ENCODE data around the gene CWC22. TPM values are rescaled to one million over a fixed set of nuclear protein-coding genes. Genes with fewer than 3 reads are reported as not detected.
"Not testable (repeated sequence)": the region's sequence is repeated elsewhere in the genome, so short reads cannot be mapped to it uniquely, and the experiment has no call there.

Gene CWC22
- total and polyA plus RNA-seq, 2 of the 8 experiments (the other 6 are each of a cell fraction or from before 2014, with no cell fraction given): 3.7 to 34.0 TPM

GRCh38 chr2:180054576-180054975 is 47.5 kb upstream of the CWC22 start:
- CTCF ChIA-PET (ENCODE audit: partially characterized antibody); H2BK5ac ChIP-seq (ENCODE audit: low read depth, low read length); H4K20me1 ChIP-seq (replicated peaks in 1 of 2; ENCODE audit: control insufficient read depth in 1 of 2, insufficient read depth in 2 of 2, low read length in 2 of 2); H3K4ac ChIP-seq (replicated peaks; ENCODE audit: insufficient read length, low read depth, low read length); H3K4me2 ChIP-seq (ENCODE audit: insufficient read depth in 1 of 2, low read depth in 2 of 2, low read length in 2 of 2); H2BK120ac ChIP-seq (replicated peaks; ENCODE audit: low read depth, low read length); H3K27me3 ChIP-seq (replicated peaks in 1 of 4; ENCODE audit: control insufficient read depth in 3 of 4, extremely low read depth in 1 of 4, insufficient read depth in 3 of 4, low read length in 3 of 4); H3K79me2 ChIP-seq (ENCODE audit: control insufficient read depth in 1 of 2, insufficient read depth in 2 of 2, low read length in 2 of 2); H3K23ac ChIP-seq (ENCODE audit: insufficient read length); H2AK5ac ChIP-seq (ENCODE audit: low read depth, low read length); H3K56ac ChIP-seq (replicated peaks; ENCODE audit: insufficient read length, low read depth, low read length); FAIRE-seq; H3K18ac ChIP-seq (ENCODE audit: extremely low read depth, low read length); H2AFZ ChIP-seq (ENCODE audit: low read length); H3K9me3 ChIP-seq (ENCODE audit: insufficient read depth in 2 of 2, low read depth in 1 of 2, low read length in 1 of 2); H2BK12ac ChIP-seq (ENCODE audit: low read depth, low read length); POLR2A ChIA-PET (ENCODE audit: partially characterized antibody); H3K27ac ChIP-seq (ENCODE audit: low read depth, low read length); H3K36me3 ChIP-seq (ENCODE audit: control insufficient read depth in 2 of 4, insufficient read depth in 4 of 4, low read length in 3 of 4); H4K8ac ChIP-seq (ENCODE audit: extremely low read depth, insufficient read depth, low read length); H3K14ac ChIP-seq (ENCODE audit: insufficient read length); H4K5ac ChIP-seq (ENCODE audit: insufficient read length, low read depth, low read length); H4K91ac ChIP-seq (replicated peaks; ENCODE audit: insufficient read length, low read length); H2BK15ac ChIP-seq (ENCODE audit: low read length); H3K79me1 ChIP-seq (ENCODE audit: low read depth, low read length); H3K23me2 ChIP-seq (ENCODE audit: low read depth, low read length); H3K4me3 ChIP-seq (ENCODE audit: extremely low read depth in 1 of 4, insufficient read depth in 2 of 4, low read depth in 3 of 4, low read length in 4 of 4); H2BK20ac ChIP-seq (ENCODE audit: low read length); H3K9ac ChIP-seq (replicated peaks in 1 of 4; ENCODE audit: extremely low read depth in 1 of 4, low read depth in 3 of 4, low read length in 3 of 4); DNase-seq (ENCODE audit: low read depth in 1 of 2, low spot score in 2 of 2): not testable (repeated sequence)
- peaks cover 5 to 23% (median 18%) of the 10 kb centered on the region in 4 experiments; a peak in 6 of 7 replicates for H3K4me1 ChIP-seq (replicated peaks in 1 of 4; ENCODE audit: control insufficient read depth in 3 of 4, insufficient read depth in 4 of 4, low read length in 3 of 4)
- WGBS, 2 experiments (ENCODE audit: extremely low coverage in 1 of 2, insufficient coverage in 1 of 2, insufficient read length in 1 of 2, insufficient replicate concordance in 2 of 2, low coverage in 1 of 2, low lambda C conversion rate in 2 of 2, missing lambda C conversion rate in 1 of 2): 63% methylated on average over 1 of the region's 1 CpG; no CpG with 5 or more reads in 1 of the 2 experiments

Measured in H1 (cell line).